Muscle of leg (tissue), 11 donors: ENCODE measurements around the gene B3GAT2. TPM values are rescaled to one million over a fixed set of nuclear protein-coding genes. Genes with fewer than 3 reads are reported as not detected.
A peak's percentile ranks its signal among the peaks of the same experiment; 100 is the strongest.

ENCODE experiments used
- DNase-seq: peaks from one replicate; pipeline ENCODE4 v3.0.0; 2013
- H3K27ac ChIP-seq: one replicate; pipeline ENCODE4 v1.5.1; 2013; ENCODE audit warnings: mild to moderate bottlenecking, low read length, control low read depth
- H3K27me3 ChIP-seq: one replicate; pipeline ENCODE4 v1.6.1; 2013; ENCODE audit warnings: low read length; ENCODE audit not compliant: control insufficient read depth, insufficient read depth
- H3K36me3 ChIP-seq: one replicate; pipeline ENCODE4 v1.6.1; 2013; ENCODE audit warnings: low read length; ENCODE audit not compliant: control insufficient read depth, insufficient read depth
- H3K4me1 ChIP-seq: one replicate; pipeline ENCODE4 v1.6.1; 2013; ENCODE audit warnings: low read length; ENCODE audit not compliant: control insufficient read depth, insufficient read depth
- H3K4me3 ChIP-seq: one replicate; pipeline ENCODE4 v1.5.1; 2013; ENCODE audit warnings: low read length, control low read depth
- H3K9me3 ChIP-seq: replicated peaks from 2 replicates; pipeline ENCODE4 v1.6.1; 2013; ENCODE audit warnings: low read depth, low read length; ENCODE audit not compliant: control insufficient read depth
- WGBS: methylation state at CpG from one replicate; pipeline ENCODE4 v1.1.5; 2013; ENCODE audit warnings: missing lambda C conversion rate; ENCODE audit not compliant: insufficient coverage; 5-methylcytosine and 5-hydroxymethylcytosine counted together
- polyA plus RNA-seq, 8 donors: library from polyadenylated mRNA; unstranded; fragments of 120-200 nt; gene quantifications; one replicate each; pipeline versions ENCODE4 v1.2.1 to v1.2.3, GENCODE V29; 2013; ENCODE audit warnings: inconsistent platforms in 1 of 8, low replicate concordance in 1 of 8; ENCODE audit not compliant: insufficient read length in 8 of 8, insufficient read depth in 1 of 8
- total RNA-seq: library from RNA; stranded (reverse); fragments of 120-200 nt; gene quantifications from one replicate; pipeline ENCODE4 v1.2.4, GENCODE V29; 2013

Gene B3GAT2
- total and polyA plus RNA-seq, 9 donors = 0.53 to 2.8 (median 1.8) TPM

- no peak overlapping the region for H3K27ac ChIP-seq
- no peak for DNase-seq
- H3K9me3 ChIP-seq = no peaks in the 10 kb centered on the region
- no CpG with 5 or more reads among the region's 2 CpGs for WGBS
- no peaks in the 10 kb centered on the region for H3K36me3 ChIP-seq
- no peaks in the 10 kb centered on the region for H3K4me1 ChIP-seq
- no peak overlapping the region for H3K4me3 ChIP-seq
- no peaks in the 10 kb centered on the region for H3K27me3 ChIP-seq
Measured at GRCh38 chr6:70903665-70904452, 53.0 kb downstream of the B3GAT2 start.

- H3K27ac ChIP-seq = no peak overlapping the region
- no peaks in the 10 kb centered on the region for H3K4me1 ChIP-seq
Measured at GRCh38 chr6:70901324-70901723, 55.5 kb downstream of the B3GAT2 start.

GRCh38 chr6:70900047-70900446, 56.8 kb downstream of the B3GAT2 start:
- DNase-seq = no peak
- no peaks in the 10 kb centered on the region for H3K27me3 ChIP-seq
- H3K4me3 ChIP-seq = no peak overlapping the region
- no peaks in the 10 kb centered on the region for H3K36me3 ChIP-seq
- WGBS = 83% methylated on average over 1 of the region's 2 CpGs
- no peak overlapping the region for H3K27ac ChIP-seq
- H3K4me1 ChIP-seq = no peaks in the 10 kb centered on the region
- H3K9me3 ChIP-seq = no peaks in the 10 kb centered on the region

More at GRCh38 chr6:70901324-70901723, 55.5 kb downstream of the B3GAT2 start:
- Histone ChIP-seq H3K27me3 (no peaks in the 10 kb centered on the region), H3K4me3 (no peak overlapping the region), H3K36me3 (no peaks in the 10 kb centered on the region), H3K9me3 (no peaks in the 10 kb centered on the region)
- WGBS = no CpG with 5 or more reads among the region's 3 CpGs
- DNase-seq = no peak

- no peak overlapping the region for H3K27ac ChIP-seq
- H3K36me3 ChIP-seq = no peaks in the 10 kb centered on the region
- 41% methylated on average over 11 of the region's 12 CpGs for WGBS
- DNase-seq = no peak
- no peaks in the 10 kb centered on the region for H3K27me3 ChIP-seq
- no peaks in the 10 kb centered on the region for H3K9me3 ChIP-seq
- no peaks in the 10 kb centered on the region for H3K4me1 ChIP-seq
- no peak overlapping the region for H3K4me3 ChIP-seq
Measured at GRCh38 chr6:70894001-70894400, 62.9 kb downstream of the B3GAT2 start.

GRCh38 chr6:70889270-70889669, 67.6 kb downstream of the B3GAT2 start:
- Histone ChIP-seq H3K4me3 (no peak overlapping the region), H3K27me3 (no peaks in the 10 kb centered on the region), H3K4me1 (peaks cover 2% of the 10 kb centered on the region), H3K36me3 (no peaks in the 10 kb centered on the region), H3K9me3 (no peaks in the 10 kb centered on the region), H3K27ac (no peak overlapping the region)
- WGBS = 69% methylated on average over 6 of the region's 7 CpGs
- no peak for DNase-seq

- Histone ChIP-seq H3K36me3 (no peaks in the 10 kb centered on the region), H3K27ac (peak overlapping the region; percentile 42), H3K27me3 (no peaks in the 10 kb centered on the region), H3K9me3 (no peaks in the 10 kb centered on the region), H3K4me1 (peaks cover 2% of the 10 kb centered on the region), H3K4me3 (no peak overlapping the region)
- DNase-seq = peak; percentile 35
- WGBS = 100% methylated on average over 1 of the region's 2 CpGs
Measured at GRCh38 chr6:70886661-70887060, 70.2 kb downstream of the B3GAT2 start.

GRCh38 chr6:70886071-70886470, 70.8 kb downstream of the B3GAT2 start:
- H3K4me3 ChIP-seq = no peak overlapping the region
- peaks cover 2% of the 10 kb centered on the region for H3K4me1 ChIP-seq
- H3K9me3 ChIP-seq = no peaks in the 10 kb centered on the region
- H3K27ac ChIP-seq = no peak overlapping the region
- no peaks in the 10 kb centered on the region for H3K27me3 ChIP-seq
- no CpG with 5 or more reads among the region's 2 CpGs for WGBS
- H3K36me3 ChIP-seq = no peaks in the 10 kb centered on the region
- no peak for DNase-seq

GRCh38 chr6:70884074-70884983, 72.5 kb downstream of the B3GAT2 start:
- no peaks in the 10 kb centered on the region for H3K9me3 ChIP-seq
- no peaks in the 10 kb centered on the region for H3K27me3 ChIP-seq
- H3K27ac ChIP-seq = no peak overlapping the region
- peaks cover 2% of the 10 kb centered on the region for H3K4me1 ChIP-seq
- no peak overlapping the region for H3K4me3 ChIP-seq
- DNase-seq = peak; percentile 53
- WGBS = 24% methylated on average over 11 of the region's 17 CpGs
- H3K36me3 ChIP-seq = no peaks in the 10 kb centered on the region

- Histone ChIP-seq H3K36me3 (no peaks in the 10 kb centered on the region), H3K9me3 (peaks cover 2% of the 10 kb centered on the region)
Measured at GRCh38 chr6:70879496-70879895, 77.4 kb downstream of the B3GAT2 start.

GRCh38 chr6:70874181-70874913, 82.5 kb downstream of the B3GAT2 start:
- no peaks in the 10 kb centered on the region for H3K27me3 ChIP-seq
- no peak for DNase-seq
- H3K4me1 ChIP-seq = no peaks in the 10 kb centered on the region
- no peaks in the 10 kb centered on the region for H3K36me3 ChIP-seq
- H3K4me3 ChIP-seq = no peak overlapping the region
- H3K27ac ChIP-seq = no peak overlapping the region
- WGBS = 50% methylated on average over 2 of the region's 3 CpGs
- peaks cover 5% of the 10 kb centered on the region for H3K9me3 ChIP-seq

More at GRCh38 chr6:70879496-70879895, 77.4 kb downstream of the B3GAT2 start:
- no peaks in the 10 kb centered on the region for H3K27me3 ChIP-seq
- H3K4me1 ChIP-seq = no peaks in the 10 kb centered on the region
- H3K27ac ChIP-seq = no peak overlapping the region
- no peak for DNase-seq
- WGBS = 60% methylated on average over 5 of the region's 5 CpGs
- H3K4me3 ChIP-seq = no peak overlapping the region
